ENCODE measurements around the gene ARHGAP10.

Gene ARHGAP10

GRCh38 chr4:147916351-147916750 lies 184.5 kb downstream of the ARHGAP10 start:
- no peak for DNase-seq

- DNase-seq: no peak
These were observed 191.5 kb downstream of the ARHGAP10 start for GRCh38 chr4:147923381-147923780.

- DNase-seq: no peak
These were observed 192.0 kb downstream of the ARHGAP10 start for GRCh38 chr4:147923854-147924253.

GRCh38 chr4:147924604-147925412 lies 192.9 kb downstream of the ARHGAP10 start:
- DNase-seq: no peak

GRCh38 chr4:147927377-147928137 lies 195.7 kb downstream of the ARHGAP10 start:
- DNase-seq: no peak

- no peak for DNase-seq
These were observed 196.5 kb downstream of the ARHGAP10 start for GRCh38 chr4:147928400-147928799.

- no peak for DNase-seq
These were observed 197.9 kb downstream of the ARHGAP10 start for GRCh38 chr4:147929746-147930145.

GRCh38 chr4:147933316-147933715 lies 201.4 kb downstream of the ARHGAP10 start:
- no peak for DNase-seq

- DNase-seq: no peak
These were observed 201.9 kb downstream of the ARHGAP10 start for GRCh38 chr4:147933779-147934178.

- DNase-seq: no peak
These were observed 206.6 kb downstream of the ARHGAP10 start for GRCh38 chr4:147938496-147938895.

- DNase-seq: no peak
These were observed 208.3 kb downstream of the ARHGAP10 start for GRCh38 chr4:147940171-147940570.

- no peak for DNase-seq
These were observed 209.5 kb downstream of the ARHGAP10 start for GRCh38 chr4:147941373-147941772.

GRCh38 chr4:147942729-147943128 lies 210.8 kb downstream of the ARHGAP10 start:
- DNase-seq: no peak

GRCh38 chr4:147943159-147943638 lies 211.3 kb downstream of the ARHGAP10 start:
- DNase-seq: no peak

GRCh38 chr4:147944249-147944648 lies 212.4 kb downstream of the ARHGAP10 start:
- DNase-seq: no peak

- DNase-seq: no peak
These were observed 212.9 kb downstream of the ARHGAP10 start for GRCh38 chr4:147944670-147945260.

GRCh38 chr4:147948336-147948735 lies 216.4 kb downstream of the ARHGAP10 start:
- no peak for DNase-seq

- DNase-seq: no peak
These were observed 218.4 kb downstream of the ARHGAP10 start for GRCh38 chr4:147950261-147950660.

- DNase-seq: no peak
These were observed 219.0 kb downstream of the ARHGAP10 start for GRCh38 chr4:147950841-147951240.

GRCh38 chr4:147954850-147955249 lies 223.0 kb downstream of the ARHGAP10 start:
- DNase-seq: no peak

- DNase-seq: no peak
These were observed 224.1 kb downstream of the ARHGAP10 start for GRCh38 chr4:147955827-147956558.

- DNase-seq: no peak
These were observed 225.6 kb downstream of the ARHGAP10 start for GRCh38 chr4:147957446-147957845.

- DNase-seq: no peak
These were observed 226.2 kb downstream of the ARHGAP10 start for GRCh38 chr4:147958057-147958456.

All from T-helper 9 cell (primary cell).